K562 (cell line): ENCODE results near the gene GALNS. TPM values are rescaled to one million over a fixed set of nuclear protein-coding genes. Genes with fewer than 3 reads are reported as not detected.
A peak's percentile ranks its signal among the peaks of the same experiment; 100 is the strongest.

Experiments used
- CUX1 ChIP-seq: fragments of 200-800 bp; sonication (Bioruptor generic); IDR thresholded peaks from 2 replicates; pipeline ENCODE4 v1.6.1; 2016; ENCODE audit warnings: missing genetic modification characterization, missing compliant biosample characterization
- FOXP1 ChIP-seq: sonication (generic); formaldehyde crosslinking; IDR thresholded peaks from 2 replicates; pipeline ENCODE4 v1.8.0; 2022; ENCODE audit warnings: mild to moderate bottlenecking, missing genetic modification reagents
- HCFC1 ChIP-seq: IDR thresholded peaks from 2 replicates; pipeline ENCODE4 v1.6.1; 2012; ENCODE audit warnings: low read depth, low read length, improper control_type of control experiment
- HNRNPL ChIP-seq: fragments of 200-400 bp; formaldehyde crosslinking; IDR thresholded peaks from 2 replicates; pipeline ENCODE4 v1.6.1; 2017; ENCODE audit warnings: low read depth, mild to moderate bottlenecking, low read length
- HSF4 ChIP-seq: fragments of 250-450 bp; sonication (Bioruptor Pico); IDR thresholded peaks from 2 replicates; pipeline ENCODE4 v2.1.2; 2022; ENCODE audit warnings: mild to moderate bottlenecking, moderate library complexity, borderline replicate concordance
- MTA3 ChIP-seq: fragments of 450-650 bp; formaldehyde crosslinking; IDR thresholded peaks from 2 replicates; pipeline ENCODE4 v1.6.1; 2017; ENCODE audit warnings: mild to moderate bottlenecking, borderline replicate concordance
- NRF1 ChIP-seq, 2 experiments: fragments of 450-650 bp; IDR thresholded peaks in 1 of 2; conservative IDR thresholded peaks in 1 of 2; 2 replicates each; pipeline ENCODE4 v1.6.1; 2014; ENCODE audit warnings: mild to moderate bottlenecking in 2 of 2
- SAFB2 ChIP-seq: fragments of 200-400 bp; formaldehyde crosslinking; IDR thresholded peaks from 2 replicates; pipeline ENCODE4 v1.6.1; 2018; ENCODE audit warnings: borderline replicate concordance, low read length, low read depth, moderate library complexity; ENCODE audit not compliant: severe bottlenecking
- STAT5A ChIP-seq: IDR thresholded peaks from 2 replicates; pipeline ENCODE4 v1.6.1; 2012; ENCODE audit warnings: low read length, inconsistent platforms, borderline replicate concordance
- ZNF592 ChIP-seq: fragments of 450-650 bp; IDR thresholded peaks from 2 replicates; pipeline ENCODE4 v1.6.1; 2017; ENCODE audit warnings: antibody characterized with exemption, mild to moderate bottlenecking
- ZSCAN32 ChIP-seq: fragments of 450-650 bp; formaldehyde crosslinking; IDR thresholded peaks from 2 replicates; pipeline ENCODE4 v1.4.0; 2020; ENCODE audit warnings: mild to moderate bottlenecking, moderate library complexity
- polyA plus RNA-seq, 8 experiments: library from polyadenylated mRNA; depleted of rRNA in 4 of 8; stranded (reverse) in 5 of 8; unstranded in 3 of 8; fragments of >200 nt; fragmentation: Nextera tagmentation in 2 of 8; fragmentation: Illumina TruSeq in 1 of 8; extraction: Ambion mirVana in 2 of 8; extraction: Trizol in 1 of 8; gene quantifications; 2 replicates each; pipeline versions ENCODE4 v1.2.1 to v1.2.3, GENCODE V29; 2011 to 2014; ENCODE audit warnings: inconsistent platforms in 1 of 8, missing spikeins in 1 of 8
- total RNA-seq, 7 experiments: library from RNA; depleted of rRNA in 6 of 7; stranded (reverse); fragments of >200 nt in 6 of 7; fragmentation: Illumina TruSeq in 2 of 7; extraction: Trizol in 2 of 7; gene quantifications; 2 replicates each; pipeline versions ENCODE4 v1.2.1 to v1.2.3, GENCODE V29; 2011 to 2021; ENCODE audit warnings: low replicate concordance in 1 of 7

The GALNS gene
- total and polyA plus RNA-seq, 9 of the 15 experiments (the other 6 are each of a cell fraction or from before 2014, with no cell fraction given), result 0.38 to 13.2 (median 4.3) TPM

GRCh38 chr16:88839026-88839529 is 17.7 kb downstream of the GALNS start (continued):
- TF ChIP-seq ZNF592, result peak; percentile 58; the same call in 1 of the 2 replicates
- no peak for TF ChIP-seq STAT5A
- TF ChIP-seq MTA3, result no peak
- no peak for TF ChIP-seq HSF4
- no peak for TF ChIP-seq HNRNPL
- TF ChIP-seq SAFB2, result no peak
- TF ChIP-seq ZSCAN32, result no peak
- TF ChIP-seq CUX1 (CRISPR knock-in tag), result no peak
- TF ChIP-seq FOXP1 (CRISPR knock-in tag), result no peak
- peak in 1 of 2 experiments; percentile 36; a peak in 1 of 4 replicates for TF ChIP-seq NRF1 (conservative IDR thresholded peaks at IDR 0.05 in 1 of 2, IDR thresholded peaks at IDR 0.05 in 1 of 2)
- peak; percentile 44 for TF ChIP-seq HCFC1
